HG03442 (cell line): ENCODE measurements around the gene CIDEC.
"Not testable (repeated sequence)": the region's sequence is repeated elsewhere in the genome, so short reads cannot be mapped to it uniquely, and the experiment has no call there.

Experiments used
- ATAC-seq: cut with Tn5 transposase; IDR thresholded peaks from one replicate; pipeline ENCODE4 v1.9.1; 2021; ENCODE audit warnings: mild to moderate bottlenecking, moderate library complexity; ENCODE audit not compliant: unreplicated experiment

The CIDEC gene

DNA sequence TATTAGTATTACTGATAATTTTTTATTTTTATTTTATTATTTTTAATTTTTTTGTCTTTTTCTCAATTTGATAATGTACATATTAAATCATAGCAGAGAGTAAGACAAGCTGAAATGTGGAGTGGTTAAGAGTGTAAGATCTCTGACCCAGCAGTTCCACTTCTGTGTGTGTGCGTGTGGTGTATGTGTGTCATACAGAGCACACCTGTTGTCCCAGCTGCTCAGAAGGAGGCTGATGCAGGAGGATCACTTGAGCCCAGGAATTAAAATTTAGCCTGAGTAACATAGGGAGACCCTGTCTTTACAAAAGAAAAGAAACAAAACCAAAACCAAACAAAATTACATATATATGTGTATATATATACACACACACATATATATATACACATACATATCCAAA, 1.4 kb upstream of the CIDEC start:
- no peak for ATAC-seq

DNA sequence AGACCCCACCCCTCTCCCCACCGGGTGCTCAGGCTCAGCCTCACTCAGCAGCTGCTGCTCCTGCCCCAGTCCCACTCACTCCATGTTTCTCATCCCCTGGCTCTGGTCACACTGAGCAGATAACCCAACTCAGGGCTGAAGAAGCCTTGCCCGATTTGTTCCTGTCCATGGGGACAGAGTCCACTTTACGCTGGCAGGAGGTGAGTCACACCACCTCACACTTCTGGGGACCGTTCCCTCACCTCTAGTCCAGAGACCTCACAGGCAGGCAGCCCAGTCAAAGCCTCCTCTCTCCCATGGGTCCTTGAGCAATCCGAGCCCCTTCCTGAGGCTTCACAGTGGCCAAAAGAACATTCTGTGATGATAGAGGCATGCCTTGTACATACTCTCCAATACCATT, 1.4 kb downstream of the CIDEC start:
- ATAC-seq, result no peak

GRCh38 chr3:9876991-9877390, 3.1 kb downstream of the CIDEC start:
- ATAC-seq, result no peak

DNA sequence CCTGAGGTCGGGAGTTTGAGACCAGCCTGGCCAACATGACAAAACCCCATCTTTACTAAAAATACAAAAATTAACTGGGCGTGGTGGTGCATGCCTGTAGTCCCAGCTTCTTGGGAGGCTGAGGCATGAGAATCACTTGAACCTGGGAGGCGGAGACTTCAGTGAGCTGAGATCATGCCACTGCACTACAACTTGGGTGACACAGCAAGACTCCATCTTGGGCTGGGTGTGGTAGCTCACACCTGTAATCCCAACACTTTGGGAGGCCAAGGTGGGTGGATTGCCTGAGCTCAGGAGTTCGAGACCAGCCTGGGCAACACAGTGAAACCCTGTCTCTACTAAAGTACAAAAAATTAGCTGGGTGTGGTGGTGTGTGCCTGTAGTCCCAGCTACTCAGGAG, 3.8 kb downstream of the CIDEC start:
- not testable (repeated sequence) for ATAC-seq

GRCh38 chr3:9875448-9875847, 4.6 kb downstream of the CIDEC start:
- ATAC-seq, result no peak

DNA sequence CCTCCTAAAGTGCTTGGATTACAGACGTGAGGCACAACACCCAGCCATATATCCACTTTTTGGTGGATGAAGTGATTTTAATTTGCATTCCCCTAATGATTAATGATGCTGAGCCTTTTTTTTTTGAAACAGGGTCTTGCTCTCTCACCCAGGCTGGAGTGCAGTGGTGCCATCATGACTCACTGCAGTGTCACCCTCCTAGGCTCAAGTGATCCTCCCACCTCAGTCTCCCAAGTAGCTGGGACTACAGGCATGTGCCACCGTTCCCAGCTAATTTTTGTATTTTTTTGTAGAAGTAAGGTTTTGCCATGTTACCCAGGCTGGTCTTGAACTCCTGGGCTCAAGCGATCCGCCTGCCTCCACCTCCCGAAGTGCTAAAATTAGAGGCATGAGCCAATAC, 8.0 kb downstream of the CIDEC start:
- not testable (repeated sequence) for ATAC-seq

DNA sequence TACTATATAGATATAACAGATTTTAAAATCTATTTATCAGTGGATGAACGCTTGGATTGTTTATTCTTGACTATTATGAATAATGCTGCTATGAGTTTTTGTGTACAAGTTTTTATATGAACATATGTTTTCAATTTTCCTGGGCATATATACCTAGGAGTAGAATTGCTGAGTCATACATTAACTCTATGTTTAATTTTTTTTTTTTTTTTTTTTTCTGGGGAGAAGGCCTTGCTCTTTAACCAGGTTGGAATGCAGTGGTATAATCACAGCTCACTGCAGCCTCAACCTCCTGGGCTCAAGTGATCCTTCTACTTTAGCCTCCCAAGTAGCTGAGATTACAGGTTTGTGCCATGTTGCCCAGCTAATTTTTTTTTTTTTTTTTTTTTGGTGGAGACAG, 9.1 kb downstream of the CIDEC start:
- no peak for ATAC-seq

DNA sequence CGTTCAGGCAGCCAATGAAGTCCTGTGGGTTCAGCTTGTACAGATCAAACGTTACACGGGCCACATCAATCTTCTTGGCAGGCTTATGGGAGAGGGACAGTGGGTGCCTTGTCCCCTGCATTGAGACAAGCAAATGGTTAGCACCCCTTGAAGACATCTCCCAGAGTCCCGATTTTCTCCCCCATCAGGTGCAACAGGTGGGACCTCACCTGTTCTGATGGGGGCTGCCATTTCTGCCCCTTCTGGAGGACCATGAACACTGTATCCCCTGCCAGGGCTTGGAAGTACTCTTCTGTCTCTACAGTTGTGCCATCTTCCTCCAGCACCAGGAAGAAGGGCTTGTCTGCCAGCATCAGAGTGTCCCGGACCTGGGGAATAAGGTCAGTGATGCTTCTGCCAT, 10.1 kb downstream of the CIDEC start:
- no peak for ATAC-seq

GRCh38 chr3:9867106-9867505, 12.9 kb downstream of the CIDEC start:
- ATAC-seq, result no peak

DNA sequence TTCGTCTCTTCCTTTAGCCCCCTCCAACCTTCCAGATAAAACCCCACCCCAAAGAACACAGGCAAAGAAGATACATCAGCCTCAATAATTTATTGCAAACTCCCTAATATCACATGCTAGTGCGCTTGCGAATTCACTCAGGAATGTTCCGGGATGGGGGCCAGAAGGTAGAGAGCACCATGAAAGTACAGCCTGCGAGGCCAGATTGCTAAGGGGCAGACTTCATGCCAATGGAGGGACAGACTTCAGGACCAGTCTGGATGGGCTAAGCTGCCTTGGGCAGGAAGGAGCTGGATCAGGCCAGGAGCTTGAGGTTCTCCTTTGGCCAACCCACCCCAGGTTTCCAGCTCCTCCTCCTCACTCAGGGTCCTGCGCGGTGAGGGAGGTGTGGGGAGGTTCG, 13.4 kb downstream of the CIDEC start:
- ATAC-seq, result no peak

DNA sequence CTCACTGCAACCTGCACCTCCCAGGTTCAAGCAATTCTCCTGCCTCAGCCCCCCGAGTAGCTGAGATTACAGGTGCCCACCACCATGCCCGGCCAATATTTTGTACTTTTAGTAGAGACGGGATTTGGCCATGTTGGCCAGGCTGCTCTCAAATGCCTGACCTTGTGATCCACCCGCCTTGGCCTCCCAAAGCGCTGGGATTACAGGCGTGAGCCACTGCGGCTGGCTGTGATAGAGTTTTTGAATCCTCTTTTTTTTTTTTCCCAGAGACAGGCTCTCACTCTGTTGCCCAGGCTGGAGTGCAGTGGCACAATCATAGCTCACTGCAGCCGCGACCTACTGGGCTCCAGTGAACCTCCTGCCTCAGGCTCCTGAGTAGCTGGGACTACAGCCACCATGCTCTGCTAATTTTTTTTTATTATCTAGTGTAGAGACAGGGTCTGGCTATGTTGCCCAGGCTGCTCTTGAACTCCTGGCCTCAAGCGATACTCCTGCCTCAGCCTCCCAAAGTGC, 14.9 kb downstream of the CIDEC start:
- not testable (repeated sequence) for ATAC-seq

DNA sequence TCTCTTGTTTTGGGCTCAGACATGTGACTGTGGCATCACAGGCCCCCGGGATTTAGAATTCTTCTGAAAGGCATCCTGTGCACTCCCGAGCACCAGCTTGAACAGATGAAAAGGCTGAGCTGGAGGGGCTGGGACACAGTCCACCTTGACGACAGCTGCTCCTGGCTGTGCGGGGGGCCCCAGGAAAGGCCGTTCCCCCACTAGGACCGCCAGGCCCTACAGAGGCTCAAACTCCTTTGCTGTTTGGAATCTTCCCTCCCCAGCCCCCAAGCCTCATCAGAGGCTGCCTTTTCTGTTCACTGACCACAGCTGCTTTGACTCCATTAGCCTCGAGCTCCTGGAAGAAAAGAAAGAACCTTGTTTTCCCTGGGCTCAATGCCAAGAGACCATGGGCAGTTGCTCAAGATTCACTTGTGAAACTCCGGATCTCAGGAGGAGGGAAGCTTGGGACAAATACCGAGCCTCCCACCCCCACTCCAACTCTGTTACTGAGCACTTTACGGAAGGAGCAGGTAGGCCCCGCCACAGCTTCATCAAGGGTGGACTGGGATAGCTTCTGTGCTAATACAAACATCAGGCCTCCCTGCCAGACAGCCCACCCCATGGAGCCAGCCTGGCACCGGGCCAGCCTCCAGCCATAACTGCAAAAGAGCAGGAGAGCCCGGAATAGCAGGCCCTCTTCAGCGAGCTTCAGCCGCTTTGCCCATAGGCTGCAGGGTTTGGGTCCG, 15.7 kb downstream of the CIDEC start:
- ATAC-seq, result no peak

DNA sequence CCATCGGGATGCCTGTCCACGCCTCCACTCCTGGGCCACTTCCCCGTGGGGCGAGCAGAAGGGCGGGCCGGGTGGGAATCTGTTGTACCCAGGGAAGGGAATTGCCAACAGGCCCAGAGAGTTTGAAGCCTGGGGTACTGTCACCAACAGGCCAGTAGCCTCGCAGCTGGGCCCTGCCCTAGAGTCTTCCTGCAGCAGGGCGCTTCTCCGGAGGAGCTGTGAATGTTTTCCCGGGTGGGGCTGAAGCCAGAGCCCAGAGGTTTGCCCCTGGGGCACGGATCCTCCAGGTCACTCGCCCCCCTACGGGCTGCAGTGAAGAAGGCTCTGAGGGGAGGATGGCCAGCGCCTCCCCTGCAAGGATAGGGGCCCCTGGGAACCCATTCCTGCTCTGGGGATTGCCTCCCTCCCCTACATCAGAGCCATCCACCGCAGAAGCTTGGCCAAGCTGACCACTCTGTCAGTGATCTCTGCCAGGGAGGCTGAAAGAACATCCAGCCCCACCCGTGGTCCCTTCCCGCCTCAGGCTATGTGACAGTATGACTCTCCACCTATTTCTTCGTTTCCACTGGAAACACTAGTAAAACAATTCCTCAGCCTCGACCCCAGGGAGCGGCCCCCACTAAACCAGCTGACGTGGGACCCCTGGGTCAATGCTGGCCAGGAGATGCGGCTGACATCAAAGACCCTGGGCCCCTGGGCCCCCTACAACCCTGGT, 16.8 kb downstream of the CIDEC start:
- ATAC-seq, result no peak

GRCh38 chr3:9862391-9863057, 17.5 kb downstream of the CIDEC start:
- ATAC-seq, result no peak

- ATAC-seq, result no peak
Observed at GRCh38 chr3:9861626-9862130, 18.4 kb downstream of the CIDEC start.

DNA sequence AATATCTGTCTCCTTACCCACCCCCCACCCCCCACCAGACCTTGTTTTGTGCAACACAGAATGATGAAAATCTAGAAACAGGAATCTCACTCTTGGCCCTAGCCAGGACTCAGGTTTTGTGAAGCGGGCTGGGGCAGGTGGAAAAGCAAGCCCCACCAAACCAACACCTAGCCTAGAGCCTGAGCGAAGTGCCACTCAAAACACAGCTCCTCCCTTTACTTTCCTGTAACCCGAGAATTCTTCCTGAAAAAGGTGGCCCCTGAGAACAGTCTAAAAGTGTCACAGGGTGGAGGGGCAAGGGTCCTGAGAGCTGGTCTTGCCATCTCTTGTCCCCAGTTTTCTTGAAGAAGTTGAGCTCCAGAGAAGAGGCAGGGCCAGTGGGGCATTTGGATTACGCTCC, 18.9 kb downstream of the CIDEC start:
- no peak for ATAC-seq

DNA sequence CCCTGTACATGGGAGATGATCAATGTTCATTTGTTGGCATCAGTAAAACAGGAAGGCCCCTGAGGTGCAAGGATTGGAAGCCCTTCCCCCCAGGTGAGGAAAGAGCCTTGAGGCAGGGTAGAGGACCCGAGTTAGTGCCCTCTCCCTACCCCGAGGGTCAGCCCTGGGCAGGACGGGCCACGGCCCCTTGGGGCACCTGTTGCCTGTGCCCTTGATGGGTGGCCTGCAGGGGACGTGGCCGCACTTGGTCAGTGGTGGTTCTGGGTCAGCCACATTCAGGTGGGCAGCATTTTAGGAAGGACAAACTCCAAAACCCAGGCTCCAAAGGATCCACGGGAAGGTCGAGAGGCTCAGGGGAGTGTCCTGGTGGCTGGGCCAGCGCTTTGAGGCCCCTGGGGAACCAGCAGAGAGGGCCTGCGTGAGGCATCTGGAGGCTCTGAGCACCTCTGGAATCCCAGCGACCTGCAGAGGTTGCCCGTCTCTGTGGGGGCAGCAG, 20.5 kb downstream of the CIDEC start:
- no peak for ATAC-seq

DNA sequence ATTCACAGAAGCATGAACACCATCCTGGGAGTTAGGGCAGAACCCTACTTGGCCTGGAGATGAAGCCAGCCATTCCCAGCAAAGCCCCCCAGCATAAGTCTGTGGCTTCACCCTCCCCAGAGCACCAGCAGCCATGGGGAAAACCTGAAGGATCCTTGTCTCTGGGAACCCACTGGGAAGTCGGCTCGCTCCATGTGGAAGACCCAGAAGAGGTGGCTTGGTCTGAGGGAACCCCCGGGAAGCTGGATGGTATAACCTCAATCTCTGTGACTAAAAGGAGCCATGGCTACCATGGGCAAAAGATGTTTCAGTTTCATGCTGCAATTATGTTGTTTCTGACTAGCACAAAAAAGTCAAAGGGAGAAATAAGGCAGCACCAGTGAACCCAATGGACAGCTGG, 24.5 kb downstream of the CIDEC start:
- no peak for ATAC-seq

DNA sequence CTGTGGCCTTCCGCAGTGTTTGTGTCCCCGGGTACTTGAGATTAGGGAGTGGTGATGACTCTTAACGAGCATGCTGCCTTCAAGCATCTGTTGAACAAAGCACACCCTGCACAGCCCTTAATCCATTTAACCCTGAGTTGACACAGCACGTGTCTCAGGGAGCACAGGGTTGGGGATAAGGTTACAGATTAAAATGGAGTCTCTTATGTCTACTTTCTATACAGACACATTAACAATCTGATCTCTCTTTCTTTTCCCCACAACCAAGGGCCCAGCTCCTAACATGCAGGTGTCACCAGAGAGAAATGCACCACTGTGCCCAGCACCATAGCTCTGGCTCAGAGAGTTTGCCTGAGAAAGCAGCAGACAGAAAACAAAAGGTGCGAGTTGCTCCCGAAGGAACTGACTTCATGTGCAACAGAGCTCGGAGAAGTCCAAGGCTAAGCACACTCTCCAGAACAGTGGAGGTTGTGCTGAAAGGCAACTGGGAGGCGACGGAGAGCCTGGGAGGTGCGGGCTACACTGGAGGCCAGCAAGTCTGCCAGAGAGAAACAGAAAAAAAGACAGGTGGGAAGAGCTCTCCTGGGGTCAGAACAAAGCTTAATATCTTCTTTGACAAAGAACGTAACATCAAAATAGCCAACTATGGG, 25.6 kb downstream of the CIDEC start:
- ATAC-seq, result not testable (repeated sequence)

GRCh38 chr3:9852528-9852927, 27.5 kb downstream of the CIDEC start:
- ATAC-seq, result no peak

GRCh38 chr3:9851926-9852325, 28.1 kb downstream of the CIDEC start:
- ATAC-seq, result not testable (repeated sequence)
